ENCODE data around the gene ANKRD40.
A peak's percentile ranks its signal among the peaks of the same experiment; 100 is the strongest.

The ANKRD40 gene

GRCh38 chr17:50696365-50696879, 11.3 kb downstream of the ANKRD40 start:
- no peaks in the 10 kb centered on the region for H3K27me3 Mint-ChIP-seq
- H3K4me3 Mint-ChIP-seq: no peak overlapping the region
- peaks cover 63% of the 10 kb centered on the region for H3K36me3 Mint-ChIP-seq
- H3K4me1 Mint-ChIP-seq: peaks cover 6% of the 10 kb centered on the region
- H3K27ac Mint-ChIP-seq: peak overlapping the region; percentile 18
- no peak for ATAC-seq
- no peaks in the 10 kb centered on the region for H3K9me3 Mint-ChIP-seq

DNA sequence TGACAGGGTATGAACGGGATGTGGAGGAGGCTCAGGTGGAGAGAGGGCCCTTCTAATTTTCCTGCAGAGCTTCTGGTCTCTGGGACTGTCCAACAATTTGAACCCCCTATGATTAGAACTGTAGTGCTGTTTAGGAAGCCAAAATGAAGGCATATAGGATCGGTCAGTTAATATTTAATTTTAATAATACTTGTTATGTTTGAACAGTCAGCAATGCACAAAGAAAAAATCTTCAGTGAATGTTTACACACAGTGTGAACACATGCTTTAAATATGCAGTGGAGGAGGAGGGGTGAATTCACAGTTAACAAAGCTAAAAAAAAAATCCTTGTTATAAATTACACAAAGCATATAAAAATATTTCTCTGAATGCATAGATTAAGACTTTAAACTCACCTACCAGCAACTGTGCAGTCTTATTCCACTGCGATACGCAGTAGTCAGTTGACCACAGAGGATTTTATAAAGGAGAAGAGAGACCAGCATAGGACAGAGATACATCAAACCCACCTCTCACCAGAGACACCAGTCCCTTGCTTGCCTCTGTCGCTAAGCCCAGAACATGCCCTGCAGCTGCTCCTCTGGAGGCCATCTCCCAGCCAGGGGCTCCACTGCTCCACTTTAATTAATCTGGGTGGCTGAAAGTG, 14.6 kb downstream of the ANKRD40 start:
- H3K36me3 Mint-ChIP-seq: peaks cover 35% of the 10 kb centered on the region

GRCh38 chr17:50692448-50693035, 15.2 kb downstream of the ANKRD40 start:
- H3K27ac Mint-ChIP-seq: no peak overlapping the region
- H3K27me3 Mint-ChIP-seq: no peaks in the 10 kb centered on the region

More for the DNA sequence above, 14.6 kb downstream of the ANKRD40 start:
- no peak overlapping the region for H3K4me3 Mint-ChIP-seq
- no peaks in the 10 kb centered on the region for H3K9me3 Mint-ChIP-seq
- no peak for ATAC-seq
- H3K27me3 Mint-ChIP-seq: no peaks in the 10 kb centered on the region
- H3K27ac Mint-ChIP-seq: no peak overlapping the region
- no peaks in the 10 kb centered on the region for H3K4me1 Mint-ChIP-seq

GRCh38 chr17:50691550-50692447, 15.9 kb downstream of the ANKRD40 start:
- Mint-ChIP-seq H3K36me3 (peaks cover 26% of the 10 kb centered on the region), H3K4me1 (no peaks in the 10 kb centered on the region), H3K4me3 (no peak overlapping the region), H3K27me3 (no peaks in the 10 kb centered on the region), H3K9me3 (no peaks in the 10 kb centered on the region), H3K27ac (no peak overlapping the region)
- ATAC-seq: no peak

More at GRCh38 chr17:50692448-50693035, 15.2 kb downstream of the ANKRD40 start:
- no peak for ATAC-seq
- Mint-ChIP-seq H3K4me1 (no peaks in the 10 kb centered on the region), H3K36me3 (peaks cover 34% of the 10 kb centered on the region), H3K9me3 (no peaks in the 10 kb centered on the region), H3K4me3 (no peak overlapping the region)

DNA sequence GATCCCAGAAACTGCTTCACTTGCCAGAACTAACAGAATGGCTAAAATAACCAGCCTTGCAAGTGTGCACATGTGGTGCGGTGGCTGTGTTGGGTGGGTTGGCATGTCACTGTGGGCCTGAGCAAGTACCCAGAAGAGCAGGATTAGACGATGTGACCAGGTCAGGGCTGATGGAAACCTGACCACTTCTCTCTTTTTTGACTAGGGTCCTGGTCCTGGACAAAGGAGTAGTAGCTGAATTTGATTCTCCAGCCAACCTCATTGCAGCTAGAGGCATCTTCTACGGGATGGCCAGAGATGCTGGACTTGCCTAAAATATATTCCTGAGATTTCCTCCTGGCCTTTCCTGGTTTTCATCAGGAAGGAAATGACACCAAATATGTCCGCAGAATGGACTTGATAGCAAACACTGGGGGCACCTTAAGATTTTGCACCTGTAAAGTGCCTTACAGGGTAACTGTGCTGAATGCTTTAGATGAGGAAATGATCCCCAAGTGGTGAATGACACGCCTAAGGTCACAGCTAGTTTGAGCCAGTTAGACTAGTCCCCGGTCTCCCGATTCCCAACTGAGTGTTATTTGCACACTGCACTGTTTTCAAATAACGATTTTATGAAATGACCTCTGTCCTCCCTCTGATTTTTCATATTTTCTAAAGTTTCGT, 16.7 kb downstream of the ANKRD40 start:
- ATAC-seq: no peak
- Mint-ChIP-seq H3K4me3 (no peak overlapping the region), H3K9me3 (no peaks in the 10 kb centered on the region), H3K4me1 (no peaks in the 10 kb centered on the region), H3K27me3 (no peaks in the 10 kb centered on the region), H3K27ac (no peak overlapping the region), H3K36me3 (peaks cover 21% of the 10 kb centered on the region)

GRCh38 chr17:50689956-50690886, 17.5 kb downstream of the ANKRD40 start:
- Mint-ChIP-seq H3K4me1 (no peaks in the 10 kb centered on the region), H3K27me3 (no peaks in the 10 kb centered on the region), H3K9me3 (no peaks in the 10 kb centered on the region), H3K27ac (no peak overlapping the region), H3K4me3 (no peak overlapping the region), H3K36me3 (peaks cover 14% of the 10 kb centered on the region)
- no peak for ATAC-seq

DNA sequence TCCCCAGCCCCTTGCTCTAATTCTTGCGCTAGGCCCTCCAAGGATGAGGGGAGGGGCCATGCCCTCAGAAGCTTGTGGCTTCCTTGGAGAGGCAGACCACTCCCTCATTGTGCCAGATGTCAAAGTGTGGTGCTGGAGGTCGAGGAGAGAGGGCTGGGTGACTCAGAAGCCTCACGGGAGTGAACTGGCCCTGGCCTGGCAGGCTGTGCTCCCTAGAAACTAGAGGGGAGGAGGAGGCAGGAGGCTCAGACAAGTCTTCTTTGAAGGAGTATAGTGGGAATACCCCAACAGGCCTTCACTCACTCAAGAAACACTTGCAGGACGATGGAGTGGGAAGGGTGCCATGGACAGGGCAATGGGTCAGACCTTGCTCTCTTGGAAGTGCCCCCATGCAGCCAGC, 18.5 kb downstream of the ANKRD40 start:
- no peak overlapping the region for H3K4me3 Mint-ChIP-seq
- no peaks in the 10 kb centered on the region for H3K9me3 Mint-ChIP-seq
- H3K36me3 Mint-ChIP-seq: peaks cover 9% of the 10 kb centered on the region
- no peak for ATAC-seq
- no peak overlapping the region for H3K27ac Mint-ChIP-seq
- H3K4me1 Mint-ChIP-seq: no peaks in the 10 kb centered on the region
- no peaks in the 10 kb centered on the region for H3K27me3 Mint-ChIP-seq

- no peaks in the 10 kb centered on the region for H3K4me1 Mint-ChIP-seq
- H3K9me3 Mint-ChIP-seq: no peaks in the 10 kb centered on the region
- no peak for ATAC-seq
- H3K27me3 Mint-ChIP-seq: peaks cover under 1% of the 10 kb centered on the region
- H3K4me3 Mint-ChIP-seq: no peak overlapping the region
- no peak overlapping the region for H3K27ac Mint-ChIP-seq
- H3K36me3 Mint-ChIP-seq: peaks cover 9% of the 10 kb centered on the region
These were observed 19.5 kb downstream of the ANKRD40 start for GRCh38 chr17:50688245-50688644.

- Mint-ChIP-seq H3K9me3 (no peaks in the 10 kb centered on the region), H3K27ac (no peak overlapping the region), H3K4me3 (no peak overlapping the region), H3K27me3 (peaks cover 8% of the 10 kb centered on the region), H3K4me1 (no peaks in the 10 kb centered on the region), H3K36me3 (peaks cover 4% of the 10 kb centered on the region)
- ATAC-seq: no peak
These were observed 20.3 kb downstream of the ANKRD40 start for GRCh38 chr17:50687200-50688066.

GRCh38 chr17:50686494-50687199, 21.1 kb downstream of the ANKRD40 start:
- ATAC-seq: no peak
- Mint-ChIP-seq H3K27me3 (peaks cover 16% of the 10 kb centered on the region), H3K36me3 (no peaks in the 10 kb centered on the region), H3K9me3 (no peaks in the 10 kb centered on the region), H3K4me3 (no peak overlapping the region), H3K27ac (no peak overlapping the region), H3K4me1 (no peaks in the 10 kb centered on the region)

GRCh38 chr17:50685691-50686493, 21.8 kb downstream of the ANKRD40 start:
- no peaks in the 10 kb centered on the region for H3K4me1 Mint-ChIP-seq
- no peak overlapping the region for H3K4me3 Mint-ChIP-seq
- H3K9me3 Mint-ChIP-seq: no peaks in the 10 kb centered on the region
- peaks cover 24% of the 10 kb centered on the region for H3K27me3 Mint-ChIP-seq
- no peak overlapping the region for H3K27ac Mint-ChIP-seq
- H3K36me3 Mint-ChIP-seq: no peaks in the 10 kb centered on the region
- no peak for ATAC-seq

DNA sequence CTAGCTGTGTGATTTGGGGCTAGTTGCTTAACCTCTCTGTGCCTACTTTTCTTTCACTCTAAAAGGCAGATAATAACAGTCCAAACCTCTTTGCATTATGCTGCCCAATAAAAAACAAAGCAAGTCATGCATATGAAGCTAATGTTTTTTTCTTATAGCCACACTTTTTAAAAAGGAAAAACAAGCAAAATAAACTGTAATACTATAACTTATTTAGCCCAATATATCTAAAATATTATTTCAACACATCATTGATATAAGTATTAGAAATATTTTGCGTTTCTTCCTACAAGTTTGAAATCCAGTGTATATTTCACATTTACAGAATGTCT, 22.4 kb downstream of the ANKRD40 start:
- Mint-ChIP-seq H3K27me3 (peaks cover 30% of the 10 kb centered on the region), H3K4me1 (no peaks in the 10 kb centered on the region), H3K9me3 (no peaks in the 10 kb centered on the region), H3K36me3 (no peaks in the 10 kb centered on the region), H3K4me3 (no peak overlapping the region), H3K27ac (no peak overlapping the region)
- ATAC-seq: no peak
